Stimulated activated CD4-positive, alpha-beta T cell treated with anti-CD3 and anti-CD28 coated beads, Interleukin-1b, Interleukin-23, amount 100 ng/mL, for 4 hours (primary cell): ENCODE results near the gene DYRK1B.

Source experiments
- DNase-seq, 2 donors: peaks; one replicate each; pipeline ENCODE4 v3.0.0-alpha.2; 2020; ENCODE audit warnings: low read depth in 2 of 2

DYRK1B gene

GRCh38 chr19:39858541-39858940 lies 24.6 kb upstream of the DYRK1B start:
- DNase-seq = no peak

- DNase-seq = no peak
Observed at GRCh38 chr19:39852882-39853281, 18.9 kb upstream of the DYRK1B start.

GRCh38 chr19:39850892-39851291 lies 16.9 kb upstream of the DYRK1B start:
- no peak for DNase-seq

- DNase-seq = no peak
Observed at GRCh38 chr19:39848392-39848791, 14.4 kb upstream of the DYRK1B start.

GRCh38 chr19:39847525-39847924 lies 13.6 kb upstream of the DYRK1B start:
- no peak for DNase-seq

GRCh38 chr19:39846678-39847486 lies 12.9 kb upstream of the DYRK1B start:
- DNase-seq = no peak

- DNase-seq = peak; percentile 99
Observed at GRCh38 chr19:39845933-39846677, 12.1 kb upstream of the DYRK1B start, which contains the start of gene FBL. TSS of gene FBL (minus strand) at chr19:39846379. CDS start at chr19:39846300, 79 bp downstream.

- DNase-seq = no peak
Observed at GRCh38 chr19:39845584-39845932, 11.6 kb upstream of the DYRK1B start.

- no peak for DNase-seq
Observed at GRCh38 chr19:39845172-39845571, 11.2 kb upstream of the DYRK1B start.

GRCh38 chr19:39843919-39844793 lies 10.2 kb upstream of the DYRK1B start:
- no peak for DNase-seq

GRCh38 chr19:39842693-39843435 lies 8.9 kb upstream of the DYRK1B start:
- no peak for DNase-seq

- DNase-seq = no peak
Observed at GRCh38 chr19:39841041-39841440, 7.1 kb upstream of the DYRK1B start.

- no peak for DNase-seq
Observed at GRCh38 chr19:39840492-39840891, 6.5 kb upstream of the DYRK1B start.

- DNase-seq = no peak
Observed at GRCh38 chr19:39839678-39840327, 5.8 kb upstream of the DYRK1B start.

GRCh38 chr19:39838569-39838968 lies 4.6 kb upstream of the DYRK1B start:
- no peak for DNase-seq

GRCh38 chr19:39837978-39838377 lies 4.0 kb upstream of the DYRK1B start:
- no peak for DNase-seq

GRCh38 chr19:39834287-39834841 lies 402 bp upstream of the DYRK1B start:
- no peak for DNase-seq

GRCh38 chr19:39833160-39833463 lies 850 bp downstream of the DYRK1B start:
- DNase-seq = no peak

GRCh38 chr19:39832341-39833083 lies 1.4 kb downstream of the DYRK1B start:
- DNase-seq = no peak

- no peak for DNase-seq
Observed at GRCh38 chr19:39831679-39832078, 2.3 kb downstream of the DYRK1B start.
